Keratinocyte (primary cell): ENCODE results near the gene AOPEP. TPM values are rescaled to one million over a fixed set of nuclear protein-coding genes. Genes with fewer than 3 reads are reported as not detected.

Source experiments
- DNase-seq: peaks from one replicate; pipeline ENCODE4 v3.0.0-alpha.2; 2011; ENCODE audit warnings: low read depth, missing footprints, low spot score
- FAIRE-seq: peaks from 2 replicates; lab custom pipeline; 2011; peaks lifted over from hg19 to GRCh38; lab: Jason Lieb, UNC
- H2AFZ ChIP-seq: 2 replicates; pipeline ENCODE4 v1.6.0; 2012; ENCODE audit warnings: low read length, control low read depth, inconsistent platforms; ENCODE audit not compliant: control insufficient read depth
- H3K27ac ChIP-seq: 2 replicates; pipeline ENCODE4 v1.5.1; 2011; ENCODE audit warnings: low read length; ENCODE audit not compliant: control insufficient read depth, insufficient read depth
- H3K27me3 ChIP-seq: 3 replicates; pipeline ENCODE4 v1.6.0; 2011; ENCODE audit warnings: low read length; ENCODE audit not compliant: control insufficient read depth, insufficient read depth; ENCODE audit errors: extremely low read depth
- H3K36me3 ChIP-seq, 2 experiments: 2 replicates in 1 of 2; 3 replicates in 1 of 2; pipeline ENCODE4 v1.5.1; 2011; ENCODE audit warnings: low read length in 2 of 2, mild to moderate bottlenecking in 1 of 2; ENCODE audit not compliant: control insufficient read depth in 2 of 2, insufficient read depth in 2 of 2; ENCODE audit errors: extremely low read depth in 1 of 2
- H3K4me1 ChIP-seq: 3 replicates; pipeline ENCODE4 v1.5.1; 2011; ENCODE audit warnings: low read length; ENCODE audit not compliant: control insufficient read depth, insufficient read depth; ENCODE audit errors: extremely low read depth
- H3K4me2 ChIP-seq: 3 replicates; pipeline ENCODE4 v1.6.0; 2011; ENCODE audit warnings: low read depth, low read length; ENCODE audit not compliant: control insufficient read depth, insufficient read depth; ENCODE audit errors: extremely low read depth
- H3K4me3 ChIP-seq, 3 experiments: fragments of 200-600 bp in 1 of 3; sonication (generic) in 1 of 3; 2 replicates in 2 of 3; 3 replicates in 1 of 3; pipeline ENCODE4 v1.5.1; 2011 to 2016; ENCODE audit warnings: low read length in 3 of 3, mild to moderate bottlenecking in 3 of 3, control low read depth in 2 of 3, inconsistent platforms in 1 of 3, low read depth in 1 of 3, mixed read lengths in 1 of 3, mixed run types in 1 of 3, moderate library complexity in 1 of 3; ENCODE audit not compliant: control insufficient read depth in 2 of 3, insufficient read depth in 2 of 3; ENCODE audit errors: extremely low read depth in 1 of 3
- H3K79me2 ChIP-seq: 2 replicates; pipeline ENCODE4 v1.6.0; 2012; ENCODE audit warnings: low read length; ENCODE audit not compliant: control insufficient read depth, insufficient read depth
- H3K9ac ChIP-seq: 3 replicates; pipeline ENCODE4 v1.6.0; 2011; ENCODE audit warnings: low read length; ENCODE audit not compliant: control insufficient read depth, insufficient read depth; ENCODE audit errors: extremely low read depth
- H3K9me1 ChIP-seq: 3 replicates; pipeline ENCODE4 v1.6.0; 2011; ENCODE audit warnings: low read length; ENCODE audit not compliant: control insufficient read depth, insufficient read depth; ENCODE audit errors: extremely low read depth
- H3K9me3 ChIP-seq: 2 replicates; pipeline ENCODE4 v1.5.1; 2012; ENCODE audit warnings: low read depth, low read length; ENCODE audit not compliant: control insufficient read depth
- H4K20me1 ChIP-seq: 3 replicates; pipeline ENCODE4 v1.6.0; 2011; ENCODE audit warnings: low read length; ENCODE audit not compliant: control insufficient read depth, insufficient read depth; ENCODE audit errors: extremely low read depth
- CTCF ChIP-seq, 3 experiments: IDR thresholded peaks in 1 of 3; conservative IDR thresholded peaks in 1 of 3; optimal IDR thresholded peaks in 1 of 3; 2 replicates in 2 of 3; 3 replicates in 1 of 3; pipeline versions ENCODE3 to v1.5.1; 2011; ENCODE audit warnings: low read length in 3 of 3, mild to moderate bottlenecking in 3 of 3, moderate library complexity in 2 of 3, control low read depth in 1 of 3, inconsistent platforms in 1 of 3; ENCODE audit not compliant: insufficient read depth in 2 of 3; ENCODE audit errors: extremely low read depth in 1 of 3
- EZH2 ChIP-seq: IDR thresholded peaks from one replicate; pipeline ENCODE4 v1.6.1; 2012; ENCODE audit warnings: inconsistent platforms, mild to moderate bottlenecking, low read length, moderate library complexity
- dilution Hi-C: fragments of 300-500 bp; cut with MboI; formaldehyde crosslinking; loops from one replicate; pipeline ENCODE4 v1.7.0; 2020; ENCODE audit warnings: low sequenced_read_pairs; ENCODE audit not compliant: extremely low pct_ligation_motif_present
- polyA plus RNA-seq, 5 experiments: library from polyadenylated mRNA; depleted of rRNA in 3 of 5; stranded (reverse) in 3 of 5; stranded (forward) in 1 of 5; unstranded in 1 of 5; fragments of >200 nt; gene quantifications; 1 replicate in 1 of 5; 2 replicates in 3 of 5; 3 replicates in 1 of 5; pipeline versions ENCODE4 v1.2.1 to v1.2.3, GENCODE V29; 2011 to 2012; ENCODE audit warnings: missing spikeins in 2 of 5, low read depth in 1 of 5, low replicate concordance in 1 of 5

Gene AOPEP
- polyA plus RNA-seq, 1 donor (not counting 4 experiments of a cell fraction or from before 2014, with no cell fraction given) = 27.0 TPM

GRCh38 chr9:95109456-95109855 lies 383.0 kb downstream of the AOPEP start:
- Histone ChIP-seq H3K27me3 (no peaks in the 10 kb centered on the region), H3K4me1 (peaks cover 22% of the 10 kb centered on the region), H3K4me3 (no peak overlapping the region), H3K36me3 (peaks cover 14 to 15% of the 10 kb centered on the region in 2 experiments), H3K9me1 (no peaks in the 10 kb centered on the region), H3K9ac (no peak overlapping the region), H3K4me2 (no peak overlapping the region), H3K9me3 (no peaks in the 10 kb centered on the region), H3K79me2 (no peaks in the 10 kb centered on the region), H3K27ac (no peak overlapping the region), H2AFZ (no peak overlapping the region), H4K20me1 (no peaks in the 10 kb centered on the region)
- dilution Hi-C loops = no loop called here
- DNase-seq = no peak
- FAIRE-seq = peak; percentile 36
- TF ChIP-seq EZH2 (no peak), CTCF (optimal IDR thresholded peaks at IDR 0.05 in 1 of 3, IDR thresholded peaks at IDR 0.05 in 1 of 3, conservative IDR thresholded peaks at IDR 0.05 in 1 of 3; ENCODE audit: extremely low read depth in 1 of 3, insufficient read depth in 2 of 3, low read length in 3 of 3) (no peak)

- no peak overlapping the region for H2AFZ ChIP-seq
- H3K4me3 ChIP-seq = no peak overlapping the region
- no peak for FAIRE-seq
- dilution Hi-C loops = no loop called here
- no peaks in the 10 kb centered on the region for H3K79me2 ChIP-seq
- peaks cover 14 to 15% of the 10 kb centered on the region in 2 experiments for H3K36me3 ChIP-seq
- DNase-seq = no peak
- H3K27me3 ChIP-seq = no peaks in the 10 kb centered on the region
- peaks cover 6% of the 10 kb centered on the region for H3K4me1 ChIP-seq
- no peaks in the 10 kb centered on the region for H3K9me1 ChIP-seq
- no peaks in the 10 kb centered on the region for H4K20me1 ChIP-seq
- no peak overlapping the region for H3K4me2 ChIP-seq
- TF ChIP-seq CTCF (optimal IDR thresholded peaks at IDR 0.05 in 1 of 3, IDR thresholded peaks at IDR 0.05 in 1 of 3, conservative IDR thresholded peaks at IDR 0.05 in 1 of 3; ENCODE audit: extremely low read depth in 1 of 3, insufficient read depth in 2 of 3, low read length in 3 of 3) (no peak), EZH2 (no peak)
- no peak overlapping the region for H3K9ac ChIP-seq
- H3K27ac ChIP-seq = no peak overlapping the region
- no peaks in the 10 kb centered on the region for H3K9me3 ChIP-seq
Measured at GRCh38 chr9:95110921-95111525, 384.5 kb downstream of the AOPEP start.
